DMS153 (cell line): ENCODE measurements around the gene FNDC1.
"Not testable (repeated sequence)": the region's sequence is repeated elsewhere in the genome, so short reads cannot be mapped to it uniquely, and the experiment has no call there.

Experiments used
- DNase-seq: peaks from one replicate; lab custom pipeline; 2025; lab: John Stamatoyannopoulos, UW

Gene FNDC1

GRCh38 chr6:159169193-159169555 is at the start of gene FNDC1:
Gene FNDC1, plus strand, starts transcription at chr6:159169400. Its CDS starts 197 bp downstream, at chr6:159169597.
- DNase-seq, result no peak

GRCh38 chr6:159119791-159120190 is 49.4 kb upstream of the FNDC1 start:
- no peak for DNase-seq

DNA sequence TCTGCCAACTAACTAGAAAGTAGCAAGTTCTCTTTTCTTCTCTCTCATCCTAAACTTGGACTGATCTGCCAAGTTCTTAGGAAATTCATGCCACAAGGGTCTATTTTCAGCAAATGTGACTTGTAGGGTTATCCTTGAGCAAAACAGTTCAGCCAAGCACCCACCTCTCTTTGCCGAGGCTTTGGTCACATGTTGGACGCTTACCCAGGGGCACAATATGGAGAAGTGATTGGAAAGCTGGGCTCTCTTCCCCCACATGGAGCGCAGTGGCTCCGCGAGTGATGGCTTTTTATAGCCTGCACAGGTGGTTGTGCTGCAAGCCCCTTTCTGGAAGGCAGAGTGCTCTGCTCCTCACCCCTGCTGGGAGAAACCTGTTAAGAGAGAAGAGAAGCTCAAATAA is 47.7 kb upstream of the FNDC1 start:
- DNase-seq, result no peak

GRCh38 chr6:159122453-159122852 is 46.7 kb upstream of the FNDC1 start:
- no peak for DNase-seq

GRCh38 chr6:159123831-159124230 is 45.4 kb upstream of the FNDC1 start:
- not testable (repeated sequence) for DNase-seq

DNA sequence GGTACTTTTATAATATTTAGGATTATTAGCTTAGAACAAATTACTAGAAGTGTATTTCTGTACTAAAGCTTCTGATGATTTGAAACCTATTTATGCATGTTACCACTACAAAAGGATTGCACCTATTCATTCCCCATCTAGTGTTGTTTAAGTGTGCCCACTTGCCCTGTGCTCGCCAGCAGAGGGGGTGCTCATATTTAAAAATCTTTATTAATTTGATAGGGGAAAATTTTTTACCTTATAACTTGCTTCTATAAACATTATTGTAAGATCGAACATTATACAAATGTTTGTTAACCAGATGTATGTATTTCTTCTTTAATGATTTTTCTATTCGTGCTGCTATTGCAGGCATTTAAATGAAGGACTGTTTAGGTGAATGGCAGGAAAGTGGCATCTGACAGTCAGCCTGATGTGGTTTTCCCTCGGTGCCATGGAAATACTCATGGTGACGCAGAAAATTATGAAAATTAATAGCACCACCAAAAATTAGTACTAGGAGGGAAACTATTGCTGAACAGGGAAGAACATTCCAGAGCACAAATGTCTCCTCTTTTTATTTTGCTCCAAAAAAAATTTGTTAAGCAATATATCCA is 44.1 kb upstream of the FNDC1 start:
- DNase-seq, result no peak

DNA sequence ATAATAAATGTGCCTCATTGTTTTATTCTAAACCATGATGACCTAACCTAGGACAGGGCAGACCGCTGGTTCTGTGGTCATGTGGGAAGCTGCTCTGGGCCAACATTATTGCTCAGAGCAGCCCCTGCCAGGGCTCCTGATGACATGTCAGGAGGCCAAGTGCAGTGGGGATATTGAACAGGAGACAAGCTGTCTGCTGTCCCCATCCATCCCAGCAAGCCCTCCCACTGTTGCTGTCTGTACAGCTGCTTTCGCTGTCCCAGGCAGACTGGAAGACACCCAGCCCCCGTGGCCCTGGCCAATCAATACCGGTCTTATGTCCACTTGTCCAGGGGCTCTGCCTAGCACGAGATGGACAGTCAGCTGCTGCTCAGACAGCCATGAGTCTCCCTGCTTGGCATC is 43.2 kb upstream of the FNDC1 start:
- DNase-seq, result no peak

DNA sequence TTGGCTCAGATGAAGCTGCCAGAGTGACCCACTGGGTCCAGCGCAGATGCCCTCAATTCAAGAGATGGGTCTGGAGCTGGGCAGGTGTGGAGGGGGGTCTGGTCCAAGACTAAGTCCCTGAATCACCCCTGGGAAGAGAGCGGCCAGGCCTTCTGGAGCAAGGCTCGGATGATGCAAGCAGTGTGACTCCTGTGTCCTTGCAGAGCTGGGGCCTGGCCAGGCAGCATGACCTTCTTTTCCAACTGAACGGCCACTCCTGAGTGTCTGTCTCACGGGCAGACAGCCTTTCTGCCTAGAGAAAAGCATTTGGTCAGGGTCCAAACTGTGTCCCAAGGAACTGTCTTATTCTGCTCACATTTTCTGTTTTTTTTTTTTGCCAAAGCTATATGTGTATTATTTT is 42.6 kb upstream of the FNDC1 start:
- DNase-seq, result no peak

DNA sequence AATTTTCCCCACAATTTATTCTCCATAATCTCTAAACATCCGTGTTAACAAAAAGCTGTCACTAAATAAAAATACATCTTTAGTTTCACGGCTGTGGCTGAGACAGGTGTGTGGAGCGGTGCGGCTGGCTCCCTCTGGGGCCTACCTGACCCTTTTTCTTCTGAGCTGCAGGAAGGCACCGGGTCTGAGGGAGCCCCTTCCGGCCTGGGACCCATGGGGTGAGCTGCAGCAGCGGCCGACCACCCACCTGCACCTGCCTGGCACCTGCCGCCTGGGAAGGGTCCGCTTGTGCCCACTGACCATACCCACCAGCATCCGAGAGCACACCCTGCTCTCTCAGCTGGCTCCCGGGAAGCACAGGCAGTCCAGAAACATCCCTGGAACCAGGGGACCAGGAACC is 41.5 kb upstream of the FNDC1 start:
- DNase-seq, result no peak

GRCh38 chr6:159128978-159129377 is 40.2 kb upstream of the FNDC1 start:
- no peak for DNase-seq

DNA sequence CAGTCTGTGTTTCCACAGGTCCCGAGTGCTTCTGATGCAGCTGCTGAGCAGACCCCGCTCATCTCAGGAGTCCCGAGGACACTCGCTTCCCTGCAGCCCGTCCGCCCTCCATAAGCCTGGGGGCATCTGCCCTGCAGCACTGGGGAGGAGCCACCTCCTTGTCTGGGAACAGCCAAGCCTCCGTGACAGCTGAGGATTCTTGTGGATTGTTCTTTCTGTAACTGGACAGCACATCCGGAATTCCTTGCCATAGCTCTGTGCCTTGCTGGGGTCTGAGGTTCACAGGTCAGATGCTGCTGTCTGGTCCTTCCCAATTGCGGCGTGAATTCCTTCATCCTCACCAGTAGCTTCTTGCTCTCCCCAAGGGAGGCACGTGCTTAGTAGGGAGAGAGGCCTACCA is 38.4 kb upstream of the FNDC1 start:
- no peak for DNase-seq

DNA sequence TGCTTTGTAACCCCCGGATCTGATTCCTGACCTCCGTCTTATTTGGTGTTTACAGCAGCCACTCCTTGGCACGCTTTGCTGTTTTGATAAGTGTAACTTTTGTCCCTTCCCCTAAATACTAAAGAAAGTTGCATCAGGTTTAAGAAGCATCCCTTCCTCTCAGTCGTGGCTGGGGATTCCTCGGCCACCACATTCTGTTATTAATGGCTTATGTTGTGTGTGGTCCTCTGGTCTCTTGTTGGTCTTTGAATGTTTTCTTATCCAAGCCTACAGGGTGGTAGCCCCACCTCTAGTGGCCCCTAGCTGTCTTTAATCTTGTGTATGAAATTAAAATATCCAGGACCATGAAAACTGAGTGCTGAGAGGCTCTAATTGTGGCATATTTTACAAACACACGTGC is 37.5 kb upstream of the FNDC1 start:
- no peak for DNase-seq

DNA sequence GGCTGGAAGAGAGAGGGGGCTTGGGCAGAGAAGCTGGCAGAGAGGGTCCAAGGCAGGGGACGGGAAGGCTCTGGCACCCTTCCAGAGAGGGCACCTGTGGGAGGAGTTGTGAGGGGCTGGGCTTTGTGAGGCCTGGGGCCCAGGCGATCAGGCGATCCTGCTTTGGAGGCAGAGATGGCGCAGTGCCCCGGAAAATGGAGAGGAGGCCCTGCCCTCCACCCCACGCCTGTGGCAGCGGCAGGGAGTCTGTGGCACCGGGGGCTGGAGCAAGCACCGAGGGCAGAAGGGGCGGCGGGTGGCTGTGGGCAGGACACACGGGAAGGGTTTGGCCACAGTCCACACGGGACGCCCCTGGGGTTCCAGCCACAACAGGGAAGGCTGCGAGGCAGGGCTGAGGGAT is 36.5 kb upstream of the FNDC1 start:
- DNase-seq, result no peak

DNA sequence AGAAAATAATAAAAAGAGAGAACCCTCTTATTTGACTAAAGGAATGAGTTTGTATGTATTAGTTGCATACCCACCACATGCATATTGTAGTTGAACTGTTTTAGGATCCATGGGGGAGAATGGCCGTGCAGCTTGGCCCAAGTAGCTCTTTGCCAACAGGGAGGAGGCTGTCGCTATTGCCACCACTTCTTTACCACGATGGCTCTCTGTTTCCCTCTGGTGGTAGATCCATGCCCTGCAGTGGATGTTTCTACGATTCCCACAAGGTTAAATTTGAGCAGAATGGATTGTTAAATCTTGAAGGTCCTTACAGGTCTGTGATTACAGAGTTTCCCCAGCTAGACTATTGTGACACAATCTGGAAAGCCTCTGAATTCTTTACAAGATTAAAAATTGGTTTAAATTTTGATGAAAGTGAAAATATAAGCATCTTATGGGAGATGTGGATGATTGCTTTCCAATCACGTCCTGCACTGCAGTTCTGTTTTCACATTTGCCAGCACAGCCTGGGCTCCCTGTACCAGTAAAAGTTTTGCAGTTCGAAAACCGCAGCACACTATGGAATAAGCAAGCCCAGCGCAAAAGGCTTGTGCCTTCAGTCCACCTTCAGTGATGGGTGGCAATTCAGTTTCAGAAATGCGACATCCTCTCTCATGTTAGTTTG is 34.4 kb upstream of the FNDC1 start:
- peak; percentile 28 for DNase-seq

- DNase-seq, result no peak
These were observed 31.5 kb upstream of the FNDC1 start for GRCh38 chr6:159137676-159138075.

DNA sequence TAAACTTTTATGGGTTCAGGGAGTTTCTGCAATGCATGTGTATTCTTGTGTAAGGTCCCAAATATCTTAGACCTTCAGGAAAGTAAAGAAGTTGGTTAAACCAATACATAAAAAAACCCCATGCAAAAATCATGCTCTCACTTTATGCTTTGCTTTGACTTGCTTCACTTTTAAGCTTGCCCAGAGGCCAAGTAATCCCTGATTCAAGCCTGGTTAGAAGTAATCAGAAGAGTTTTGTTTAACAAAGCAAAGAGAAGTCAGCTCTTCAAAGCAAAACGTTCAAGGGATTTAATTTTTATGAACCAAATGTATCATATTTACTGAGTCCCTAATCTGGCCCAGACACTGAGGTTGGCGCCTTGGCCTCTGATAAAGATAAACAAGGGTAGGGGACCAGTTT is 26.7 kb upstream of the FNDC1 start:
- DNase-seq, result no peak

DNA sequence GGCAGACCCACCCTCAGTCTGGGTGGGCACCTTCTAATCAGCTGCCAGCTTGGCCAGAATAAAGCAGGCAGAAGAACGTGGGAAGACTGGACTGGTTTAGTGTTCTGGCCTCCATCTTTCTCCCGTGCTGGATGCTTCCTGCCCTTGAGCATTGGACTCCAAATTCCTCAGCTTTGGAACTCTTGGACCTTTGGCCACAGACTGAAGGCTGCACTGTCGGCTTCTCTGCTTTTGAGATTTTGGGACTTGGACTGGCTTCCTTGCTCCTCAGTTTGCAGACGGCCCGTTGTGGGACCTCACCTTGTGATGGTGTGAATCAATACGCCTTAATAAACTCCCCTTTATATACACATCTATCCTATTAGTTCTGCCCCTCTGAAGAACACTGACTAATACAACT is 20.6 kb upstream of the FNDC1 start:
- DNase-seq, result no peak

- DNase-seq, result no peak
These were observed 19.6 kb upstream of the FNDC1 start for GRCh38 chr6:159149641-159150040.

- DNase-seq, result no peak
These were observed 17.8 kb upstream of the FNDC1 start for GRCh38 chr6:159151266-159151855.

DNA sequence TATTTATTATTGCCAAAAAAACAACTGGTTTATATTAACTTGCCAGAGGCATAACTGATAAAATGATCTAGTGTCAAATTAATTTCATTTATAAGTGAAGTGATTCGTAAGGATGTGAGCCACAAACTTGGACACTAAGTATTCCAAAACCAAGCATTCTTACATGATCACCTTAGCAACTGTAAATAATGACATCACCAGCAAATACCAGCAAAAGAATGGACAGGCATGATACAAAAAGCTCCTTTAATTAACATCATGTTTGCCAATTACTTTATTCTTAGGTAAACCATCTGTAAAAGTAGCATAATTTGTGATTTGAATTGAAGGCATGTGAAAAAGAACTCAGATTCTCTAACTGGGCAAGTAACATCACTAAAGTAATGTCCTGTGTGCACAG is 17.2 kb upstream of the FNDC1 start:
- no peak for DNase-seq

- DNase-seq, result no peak
These were observed 16.4 kb upstream of the FNDC1 start for GRCh38 chr6:159152782-159153181.

- DNase-seq, result no peak
These were observed 13.5 kb upstream of the FNDC1 start for GRCh38 chr6:159155679-159156078.

DNA sequence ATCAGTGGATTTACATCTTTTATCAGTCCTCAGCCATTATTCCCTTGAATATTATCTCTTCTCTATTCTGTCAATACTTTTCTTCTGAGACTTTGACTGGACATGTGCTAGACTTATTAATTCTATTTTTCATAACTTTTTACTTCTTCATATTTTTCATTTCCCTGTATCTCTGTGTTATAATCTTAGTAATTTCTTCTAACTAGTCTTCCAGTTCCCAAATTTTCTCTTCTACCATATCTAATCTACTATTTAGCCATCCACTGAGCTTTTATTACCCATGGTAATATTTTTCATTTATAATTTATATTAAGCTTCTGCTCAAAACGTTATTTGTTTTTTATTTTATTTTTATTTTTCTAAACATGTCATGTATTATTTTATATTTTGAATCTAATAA is 13.1 kb upstream of the FNDC1 start:
- no peak for DNase-seq

DNA sequence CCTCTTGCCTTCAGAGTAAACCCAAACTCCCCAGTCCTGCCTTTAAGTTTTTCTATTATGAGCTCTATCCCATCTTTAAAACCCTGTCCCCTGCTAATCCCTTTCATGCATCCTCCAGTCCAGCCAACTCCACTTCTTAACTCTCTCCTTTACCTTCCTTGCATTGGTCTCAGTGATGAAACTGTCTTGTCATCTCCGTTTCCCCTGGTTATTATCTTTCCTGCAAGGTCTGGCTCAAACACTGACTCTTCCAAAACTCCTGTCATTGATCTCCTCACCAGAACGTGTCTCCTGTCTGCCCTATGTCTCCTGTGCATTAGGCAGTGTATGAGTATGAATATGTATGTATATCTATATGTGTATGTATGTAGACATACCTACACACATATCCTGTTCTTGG is 11.8 kb upstream of the FNDC1 start:
- DNase-seq, result no peak
